HCT116 (cell line): ENCODE measurements around the gene AHCTF1.

Experiments used
- ATF3 ChIP-seq: IDR thresholded peaks from 2 replicates; pipeline ENCODE4 v1.6.1; 2012
- CEBPB ChIP-seq: IDR thresholded peaks from 2 replicates; pipeline ENCODE4 v1.6.1; 2012; ENCODE audit warnings: low read depth
- CTCF ChIP-seq, 3 experiments: fragments of 200-600 bp in 1 of 3; sonication (generic) in 1 of 3; IDR thresholded peaks in 2 of 3; conservative IDR thresholded peaks in 1 of 3; 2 replicates each; pipeline ENCODE4 v1.5.1; 2012 to 2017; ENCODE audit warnings: low read depth in 2 of 3, low read length in 2 of 3, antibody characterized with exemption in 1 of 3, borderline replicate concordance in 1 of 3, control low read depth in 1 of 3, mild to moderate bottlenecking in 1 of 3, mixed read lengths in 1 of 3, mixed run types in 1 of 3, moderate library complexity in 1 of 3; ENCODE audit not compliant: insufficient read depth in 1 of 3
- EGR1 ChIP-seq: IDR thresholded peaks from 2 replicates; pipeline ENCODE4 v1.6.1; 2012; ENCODE audit warnings: low read depth
- EZH2phosphoT487 ChIP-seq: fragments of 200-600 bp; IDR thresholded peaks from 2 replicates; pipeline ENCODE4 v1.6.1; 2018; ENCODE audit warnings: antibody characterized with exemption, borderline replicate concordance
- JUND ChIP-seq: IDR thresholded peaks from 2 replicates; pipeline ENCODE4 v1.6.1; 2012
- MAX ChIP-seq: IDR thresholded peaks from 2 replicates; pipeline ENCODE4 v1.6.1; 2012
- POLR2A ChIP-seq: IDR thresholded peaks from 2 replicates; pipeline ENCODE4 v1.7.0; 2011; ENCODE audit warnings: borderline replicate concordance; ENCODE audit not compliant: insufficient read depth, insufficient read length; ENCODE audit errors: extremely low read depth
- POLR2AphosphoS5 ChIP-seq: IDR thresholded peaks from 2 replicates; pipeline ENCODE4 v1.6.1; 2011; ENCODE audit warnings: mild to moderate bottlenecking, low read depth, low read length, moderate library complexity
- RAD21 ChIP-seq: IDR thresholded peaks from 2 replicates; pipeline ENCODE4 v1.6.1; 2012; ENCODE audit warnings: low read depth, mild to moderate bottlenecking
- REST ChIP-seq: IDR thresholded peaks from 2 replicates; pipeline ENCODE4 v1.6.1; 2012; ENCODE audit warnings: low read depth
- TCF7L2 ChIP-seq: IDR thresholded peaks from 2 replicates; pipeline ENCODE4 v1.7.0; 2011; ENCODE audit warnings: borderline replicate concordance, inconsistent platforms; ENCODE audit not compliant: insufficient read depth, insufficient read length; ENCODE audit errors: extremely low read depth
- YY1 ChIP-seq: IDR thresholded peaks from 2 replicates; pipeline ENCODE4 v1.6.1; 2011; ENCODE audit warnings: low read length, low read depth, moderate library complexity, mild to moderate bottlenecking; ENCODE audit not compliant: insufficient replicate concordance; ENCODE audit errors: extremely low read depth
- ZNF274 ChIP-seq: fragments of 200-500 bp; sonication (Bioruptor generic); IDR thresholded peaks from 2 replicates; pipeline ENCODE4 v1.6.1; 2014; ENCODE audit warnings: mild to moderate bottlenecking, low read depth, low read length, inconsistent platforms

- TF ChIP-seq CTCF (IDR thresholded peaks at IDR 0.05 in 2 of 3, conservative IDR thresholded peaks at IDR 0.05 in 1 of 3; ENCODE audit: borderline replicate concordance in 1 of 3, insufficient read depth in 1 of 3, low read depth in 2 of 3, low read length in 2 of 3) (no peak), REST (no peak), POLR2AphosphoS5 (no peak), CEBPB (no peak), EGR1 (no peak), RAD21 (no peak), POLR2A (no peak), ZNF274 (no peak), ATF3 (no peak), EZH2phosphoT487 (no peak), MAX (no peak), YY1 (no peak), TCF7L2 (no peak), JUND (no peak)
Measured at GRCh38 chr1:246897302-246897701, 34.4 kb downstream of the AHCTF1 start.
